ENCODE measurements around the gene EXD3. TPM values are rescaled to one million over a fixed set of nuclear protein-coding genes. Genes with fewer than 3 reads are reported as not detected.

EXD3 gene
- polyA plus RNA-seq, 1 of the 3 experiments (the other 2 are of a cell fraction), result 11.5 TPM

- peaks cover 8% of the 10 kb centered on the region for H3F3A ChIP-seq (replicated peaks; ENCODE audit: insufficient read depth)
- peaks cover 0 to 19% of the 10 kb centered on the region in 2 experiments for H3K36me3 ChIP-seq (replicated peaks in 1 of 2; ENCODE audit: control insufficient read depth in 1 of 2, insufficient read depth in 2 of 2, low read length in 1 of 2)
- H3K79me2 ChIP-seq (ENCODE audit: insufficient read depth), result no peaks in the 10 kb centered on the region
- peaks cover 0 to 4% of the 10 kb centered on the region in 2 experiments; a peak in 2 of 4 replicates for H3K4me1 ChIP-seq (ENCODE audit: control insufficient read depth in 1 of 2, insufficient read depth in 2 of 2, low read depth in 1 of 2, low read length in 1 of 2)
- 0 out of 2 replicates have a peak, but pooled peaks cover 3% of the 10 kb centered on the region for H4K20me1 ChIP-seq (ENCODE audit: insufficient read depth)
- no peak overlapping the region for H3K9ac ChIP-seq
- H3K9me2 ChIP-seq, result no peaks in the 10 kb centered on the region
- WGBS (ENCODE audit: low lambda C conversion rate), result 88% methylated on average over 23 of the region's 24 CpGs
- no peaks in the 10 kb centered on the region for H3K27me3 ChIP-seq (ENCODE audit: insufficient read depth)
- TF ChIP-seq CTCF (IDR thresholded peaks at IDR 0.05), result peak; percentile 9; the same call in 1 of the 2 replicates
- TF ChIP-seq TEAD4 (IDR thresholded peaks at IDR 0.05; ENCODE audit: borderline replicate concordance, insufficient read depth), result no peak
- no peak for TF ChIP-seq TCF12 (IDR thresholded peaks at IDR 0.05)
- TF ChIP-seq RFX5 (IDR thresholded peaks at IDR 0.05; ENCODE audit: low read length), result no peak
- no peak for TF ChIP-seq USF1 (IDR thresholded peaks at IDR 0.05; ENCODE audit: borderline replicate concordance, low read depth)
- TF ChIP-seq YY1 (IDR thresholded peaks at IDR 0.05; ENCODE audit: low read depth), result no peak
- CTCF ChIA-PET, result interaction anchor here (1.4 kb wide), 2 partner anchors 10 to 11 kb away, joined by 3 to 4 read pairs; no protein-coding TSS in a partner anchor
- POLR2A ChIA-PET, result no interaction called here
- no peak overlapping the region for H3K4me2 ChIP-seq
- no peak overlapping the region for H3K4me3 ChIP-seq (ENCODE audit: low read depth in 2 of 2, low read length in 1 of 2)
- no peak overlapping the region for H3K27ac ChIP-seq (ENCODE audit: low read depth in 2 of 2, low read length in 1 of 2)
- no peak for DNase-seq
- H3K9me3 ChIP-seq, result no peaks in the 10 kb centered on the region
- H2AFZ ChIP-seq (ENCODE audit: low read depth), result no peak overlapping the region
These were observed 147.1 kb downstream of the EXD3 start for GRCh38 chr9:137275588-137276472.

GRCh38 chr9:137275203-137275587 is 147.8 kb downstream of the EXD3 start:
- Histone ChIP-seq H4K20me1 (ENCODE audit: insufficient read depth) (0 out of 2 replicates have a peak, but pooled peaks cover 3% of the 10 kb centered on the region), H3K9me2 (no peaks in the 10 kb centered on the region), H3K4me2 (no peak overlapping the region), H2AFZ (ENCODE audit: low read depth) (no peak overlapping the region), H3K9me3 (no peaks in the 10 kb centered on the region), H3K4me3 (ENCODE audit: low read depth in 2 of 2, low read length in 1 of 2) (no peak overlapping the region), H3K4me1 (ENCODE audit: control insufficient read depth in 1 of 2, insufficient read depth in 2 of 2, low read depth in 1 of 2, low read length in 1 of 2) (no peaks in the 10 kb centered on the region; a peak in 2 of 4 replicates), H3K27me3 (ENCODE audit: insufficient read depth) (no peaks in the 10 kb centered on the region), H3K36me3 (replicated peaks in 1 of 2; ENCODE audit: control insufficient read depth in 1 of 2, insufficient read depth in 2 of 2, low read length in 1 of 2) (peaks cover 0 to 19% of the 10 kb centered on the region in 2 experiments), H3F3A (replicated peaks; ENCODE audit: insufficient read depth) (peaks cover 8% of the 10 kb centered on the region), H3K9ac (no peak overlapping the region), H3K27ac (ENCODE audit: low read depth in 2 of 2, low read length in 1 of 2) (no peak overlapping the region), H3K79me2 (ENCODE audit: insufficient read depth) (no peaks in the 10 kb centered on the region)
- POLR2A ChIA-PET, result no interaction called here
- TF ChIP-seq PBX3 (IDR thresholded peaks at IDR 0.05), result no peak
- TF ChIP-seq NRF1 (IDR thresholded peaks at IDR 0.05; ENCODE audit: low read depth, low read length), result no peak
- TF ChIP-seq RAD21 (IDR thresholded peaks at IDR 0.05; ENCODE audit: low read length), result no peak
- CTCF ChIA-PET, result interaction anchor here (0.9 to 2.8 kb wide), 3 partner anchors 11 to 148 kb away, joined by 3 to 18 read pairs (median 8); partner anchors contain the start of genes EXD3 and NOXA1
- DNase-seq, result no peak
- 95% methylated on average over 10 of the region's 10 CpGs for WGBS (ENCODE audit: low lambda C conversion rate)

All from SK-N-SH (cell line).